Muscle of back (tissue), 11 donors: ENCODE results near the gene FAM229A. TPM values are rescaled to one million over a fixed set of nuclear protein-coding genes. Genes with fewer than 3 reads are reported as not detected.

Experiments used
- DNase-seq, 3 donors: peaks; one replicate each; pipeline versions ENCODE4 v3.0.0 to v3.0.0-alpha.2; 2013
- polyA plus RNA-seq, 10 donors: library from polyadenylated mRNA; unstranded; fragments of 120-200 nt; gene quantifications; one replicate each; pipeline ENCODE4 v1.2.1, GENCODE V29; 2013; ENCODE audit not compliant: insufficient read length in 10 of 10

FAM229A gene
- polyA plus RNA-seq, 10 donors = 1.7 to 8.1 (median 4.7) TPM

GRCh38 chr1:32350785-32351398 lies 11.4 kb downstream of the FAM229A start:
- DNase-seq = no peak

GRCh38 chr1:32349211-32349708 lies 13.0 kb downstream of the FAM229A start:
- DNase-seq = no peak

- no peak for DNase-seq
Measured at GRCh38 chr1:32346532-32347157, 15.6 kb downstream of the FAM229A start.

GRCh38 chr1:32345289-32345827 lies 16.9 kb downstream of the FAM229A start:
- no peak for DNase-seq

- DNase-seq = no peak
Measured at GRCh38 chr1:32342704-32343103, 19.6 kb downstream of the FAM229A start.

GRCh38 chr1:32341971-32342370 lies 20.3 kb downstream of the FAM229A start:
- DNase-seq = no peak

GRCh38 chr1:32341186-32341757 lies 21.0 kb downstream of the FAM229A start:
- DNase-seq = peak in 1 of 3 donors; percentile 55

GRCh38 chr1:32339363-32339978 lies 22.8 kb downstream of the FAM229A start:
- DNase-seq = no peak

GRCh38 chr1:32338637-32339145 lies 23.6 kb downstream of the FAM229A start:
- no peak for DNase-seq

- peak in 1 of 3 donors; percentile 59 for DNase-seq
Measured at GRCh38 chr1:32337855-32338636, 24.2 kb downstream of the FAM229A start.

- no peak for DNase-seq
Measured at GRCh38 chr1:32336963-32337675, 25.2 kb downstream of the FAM229A start.

GRCh38 chr1:32336591-32336932 lies 25.7 kb downstream of the FAM229A start:
- DNase-seq = no peak

- DNase-seq = peak; percentile 72 to 92 (median 82)
Measured at GRCh38 chr1:32335790-32336590, 26.3 kb downstream of the FAM229A start, which contains the start of gene MARCKSL1. TSS of gene MARCKSL1 (minus strand) at chr1:32336233. CDS start at chr1:32336033, 200 bp downstream.

GRCh38 chr1:32335535-32335789 lies 26.8 kb downstream of the FAM229A start:
- DNase-seq = no peak

GRCh38 chr1:32334864-32335534 lies 27.3 kb downstream of the FAM229A start:
- DNase-seq = peak in 2 of 3 donors; percentile 41 to 77

GRCh38 chr1:32334274-32334861 lies 27.9 kb downstream of the FAM229A start:
- DNase-seq = no peak

- no peak for DNase-seq
Measured at GRCh38 chr1:32333251-32333963, 28.9 kb downstream of the FAM229A start.
